Esophagus muscularis mucosa (tissue), 4 donors: ENCODE results near the gene MFSD1.

Source experiments
- CTCF ChIP-seq, 3 experiments: fragments of 200-600 bp in 2 of 3; fragments of 450-650 bp in 1 of 3; sonication (generic) in 2 of 3; IDR thresholded peaks; one replicate each; pipeline ENCODE4 v1.5.1; 2017 to 2019; ENCODE audit warnings: antibody characterized with exemption in 3 of 3, mild to moderate bottlenecking in 2 of 3, moderate library complexity in 1 of 3
- EP300 ChIP-seq: sonication (generic); formaldehyde crosslinking; IDR thresholded peaks from one replicate; pipeline ENCODE4 v1.6.1; 2017; ENCODE audit warnings: antibody characterized with exemption
- POLR2A ChIP-seq: fragments of 450-650 bp; IDR thresholded peaks from one replicate; pipeline ENCODE4 v1.6.1; 2017; ENCODE audit warnings: antibody characterized with exemption, moderate library complexity, mild to moderate bottlenecking, low read depth

- TF ChIP-seq CTCF (IDR thresholded peaks at IDR 0.05) = no peak
- no peak for TF ChIP-seq EP300
- no peak for TF ChIP-seq POLR2A
Observed at GRCh38 chr3:158763421-158763820, 38.4 kb upstream of the MFSD1 start.
